GM12875 (cell line): ENCODE measurements around the gene KNSTRN.

Experiments used
- H3K4me3 ChIP-seq: one replicate; pipeline ENCODE4 v1.5.1; 2011; ENCODE audit warnings: low read depth, low read length, control low read depth
- TF ChIP-seq, protein P1 (sequence below): IDR thresholded peaks from 2 replicates; pipeline ENCODE4 v1.5.1; 2011; ENCODE audit warnings: low read depth, mild to moderate bottlenecking, control low read depth, inconsistent platforms, low read length, moderate library complexity, borderline replicate concordance; ENCODE audit not compliant: insufficient read depth

The KNSTRN gene

DNA sequence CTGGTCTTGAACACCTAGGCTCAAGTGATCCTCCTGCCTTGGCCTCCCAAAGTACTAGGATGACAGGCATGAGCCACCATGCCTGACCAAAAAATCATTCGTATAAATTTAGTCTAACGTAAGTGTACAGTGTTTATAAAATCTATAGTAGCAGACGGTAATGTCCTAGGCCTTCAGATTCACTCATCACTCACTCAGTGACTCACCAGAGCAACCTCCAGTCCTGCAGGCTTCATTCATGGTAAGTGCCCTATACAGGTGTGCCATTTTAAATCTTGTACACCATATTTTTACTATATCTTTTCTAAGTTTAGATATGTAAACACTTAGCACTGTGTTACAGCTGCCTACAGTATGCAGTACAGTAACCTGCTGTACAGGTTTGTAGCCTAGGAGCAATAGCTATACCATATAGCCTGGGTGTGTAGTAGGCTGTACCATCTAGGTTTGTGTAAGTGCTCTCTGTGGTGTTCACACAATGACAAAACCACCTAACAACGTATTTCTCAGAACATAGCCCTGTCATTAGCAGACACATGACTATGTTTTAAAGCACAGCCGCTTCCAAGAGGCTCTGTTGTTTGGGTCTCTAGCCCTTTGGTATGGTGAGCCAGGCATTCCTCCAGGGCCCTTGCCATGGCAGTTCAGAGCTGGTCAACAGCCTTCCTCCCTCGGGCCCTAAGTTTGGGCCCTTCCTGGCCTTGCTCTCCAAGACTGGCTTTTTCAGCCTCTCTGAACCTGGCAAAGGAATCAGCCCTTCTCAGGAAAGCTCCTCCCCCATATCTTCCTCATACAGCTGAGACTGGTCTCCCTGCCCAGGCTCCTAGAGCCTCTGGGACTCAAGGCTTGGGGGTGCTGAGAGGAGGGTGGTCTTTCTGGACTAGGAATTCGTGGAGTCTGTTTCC is 39.9 kb upstream of the KNSTRN start:
- TF ChIP-seq, protein P1, sequence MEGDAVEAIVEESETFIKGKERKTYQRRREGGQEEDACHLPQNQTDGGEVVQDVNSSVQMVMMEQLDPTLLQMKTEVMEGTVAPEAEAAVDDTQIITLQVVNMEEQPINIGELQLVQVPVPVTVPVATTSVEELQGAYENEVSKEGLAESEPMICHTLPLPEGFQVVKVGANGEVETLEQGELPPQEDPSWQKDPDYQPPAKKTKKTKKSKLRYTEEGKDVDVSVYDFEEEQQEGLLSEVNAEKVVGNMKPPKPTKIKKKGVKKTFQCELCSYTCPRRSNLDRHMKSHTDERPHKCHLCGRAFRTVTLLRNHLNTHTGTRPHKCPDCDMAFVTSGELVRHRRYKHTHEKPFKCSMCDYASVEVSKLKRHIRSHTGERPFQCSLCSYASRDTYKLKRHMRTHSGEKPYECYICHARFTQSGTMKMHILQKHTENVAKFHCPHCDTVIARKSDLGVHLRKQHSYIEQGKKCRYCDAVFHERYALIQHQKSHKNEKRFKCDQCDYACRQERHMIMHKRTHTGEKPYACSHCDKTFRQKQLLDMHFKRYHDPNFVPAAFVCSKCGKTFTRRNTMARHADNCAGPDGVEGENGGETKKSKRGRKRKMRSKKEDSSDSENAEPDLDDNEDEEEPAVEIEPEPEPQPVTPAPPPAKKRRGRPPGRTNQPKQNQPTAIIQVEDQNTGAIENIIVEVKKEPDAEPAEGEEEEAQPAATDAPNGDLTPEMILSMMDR = no peak
- H3K4me3 ChIP-seq = no peak overlapping the region

DNA sequence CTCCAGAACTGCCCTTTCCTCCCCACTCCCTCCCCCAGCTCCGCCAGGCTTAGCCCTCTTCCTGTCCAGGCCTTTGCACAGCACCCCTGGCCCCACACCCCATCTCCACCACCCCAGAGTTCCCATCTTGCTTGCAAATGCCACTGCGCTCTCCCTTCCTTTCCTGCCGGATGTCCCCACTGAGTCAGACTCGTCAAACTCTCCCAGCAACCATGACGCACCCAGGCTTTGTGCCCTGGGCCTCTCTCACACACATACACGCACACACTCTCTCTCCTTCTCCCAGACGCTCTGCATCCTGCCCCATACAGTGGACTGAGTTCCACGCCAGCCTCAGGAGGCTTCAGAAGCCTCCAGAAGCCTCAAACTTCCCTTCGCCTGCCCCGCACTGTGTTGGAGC is 39.0 kb upstream of the KNSTRN start:
- no peak overlapping the region for H3K4me3 ChIP-seq
- TF ChIP-seq, protein P1 = no peak

DNA sequence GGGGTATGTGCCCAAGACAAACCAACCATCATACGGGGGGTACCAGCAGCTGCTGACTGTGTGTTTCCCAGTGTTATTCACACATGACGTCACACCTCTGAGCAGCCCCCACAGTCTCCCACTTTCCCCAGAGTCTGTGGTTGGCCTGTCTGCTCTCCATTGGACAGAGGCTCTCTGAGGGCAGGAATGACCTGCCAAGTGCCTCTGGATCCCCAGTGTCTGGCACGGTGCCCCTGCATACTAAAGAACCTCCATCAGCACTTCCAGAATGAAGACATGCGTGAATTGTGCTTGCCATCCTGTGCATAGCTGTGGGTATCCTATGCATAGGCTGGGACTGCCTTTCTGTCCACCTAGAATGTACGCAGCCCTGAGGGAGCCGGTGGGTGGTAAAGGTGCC is 38.3 kb upstream of the KNSTRN start:
- no peak overlapping the region for H3K4me3 ChIP-seq
- TF ChIP-seq, protein P1 = no peak

DNA sequence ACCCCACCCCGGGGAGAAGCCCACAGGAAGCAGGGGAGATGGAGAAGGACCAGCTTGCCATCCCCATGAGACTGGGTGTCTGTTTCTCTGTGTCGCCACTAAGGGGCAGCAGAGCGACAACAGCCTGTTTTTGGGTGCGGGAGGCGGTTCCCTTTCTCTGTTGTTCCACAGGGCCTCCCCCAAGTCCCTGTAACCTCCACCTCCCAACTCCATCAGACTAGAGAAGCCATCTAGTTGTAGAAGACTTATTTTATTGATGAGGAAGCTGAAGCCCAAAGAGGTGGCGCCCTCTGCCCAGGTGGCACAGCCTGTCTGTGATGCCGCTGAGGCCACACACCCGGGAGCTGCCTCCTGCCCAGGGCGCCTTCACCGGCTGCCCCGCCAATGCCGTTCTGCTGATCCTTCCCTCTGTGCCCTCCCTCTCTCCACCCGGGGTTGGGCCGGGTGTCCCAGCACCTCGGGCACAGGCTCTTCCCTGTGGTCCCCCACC is 37.8 kb upstream of the KNSTRN start:
- TF ChIP-seq, protein P1 = peak; percentile 84
- H3K4me3 ChIP-seq = no peak overlapping the region

DNA sequence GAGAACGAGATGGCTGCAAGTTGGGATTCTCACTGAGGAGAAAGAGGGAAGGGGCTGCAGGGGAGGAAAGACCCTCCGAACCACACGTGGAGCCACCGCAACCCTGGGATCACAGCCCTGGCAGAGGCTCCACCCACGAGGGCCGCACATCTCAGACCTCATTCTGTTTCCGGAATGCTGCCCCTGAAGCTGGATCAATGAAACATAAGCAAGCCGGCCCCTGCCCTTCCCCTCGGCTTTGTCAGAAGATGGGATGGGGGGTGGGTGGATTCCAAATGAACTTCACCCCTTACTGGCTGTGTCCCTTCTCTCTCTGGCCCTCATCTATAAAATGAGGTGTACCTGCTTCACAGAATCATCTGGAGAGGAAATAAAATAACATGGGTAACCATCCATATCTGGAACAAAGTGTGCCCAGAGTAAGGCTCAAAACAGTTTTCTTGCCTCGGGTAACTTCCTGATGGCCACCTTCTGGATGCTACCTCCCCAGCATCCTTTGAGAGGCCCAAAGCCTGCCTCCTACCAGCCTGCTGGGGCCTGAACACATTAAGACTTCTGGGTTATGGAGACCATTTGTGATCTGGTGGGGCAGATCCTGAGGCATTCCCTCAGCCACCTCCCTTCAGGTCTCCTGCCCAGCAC is 37.2 kb upstream of the KNSTRN start:
- no peak overlapping the region for H3K4me3 ChIP-seq
- TF ChIP-seq, protein P1 = no peak

DNA sequence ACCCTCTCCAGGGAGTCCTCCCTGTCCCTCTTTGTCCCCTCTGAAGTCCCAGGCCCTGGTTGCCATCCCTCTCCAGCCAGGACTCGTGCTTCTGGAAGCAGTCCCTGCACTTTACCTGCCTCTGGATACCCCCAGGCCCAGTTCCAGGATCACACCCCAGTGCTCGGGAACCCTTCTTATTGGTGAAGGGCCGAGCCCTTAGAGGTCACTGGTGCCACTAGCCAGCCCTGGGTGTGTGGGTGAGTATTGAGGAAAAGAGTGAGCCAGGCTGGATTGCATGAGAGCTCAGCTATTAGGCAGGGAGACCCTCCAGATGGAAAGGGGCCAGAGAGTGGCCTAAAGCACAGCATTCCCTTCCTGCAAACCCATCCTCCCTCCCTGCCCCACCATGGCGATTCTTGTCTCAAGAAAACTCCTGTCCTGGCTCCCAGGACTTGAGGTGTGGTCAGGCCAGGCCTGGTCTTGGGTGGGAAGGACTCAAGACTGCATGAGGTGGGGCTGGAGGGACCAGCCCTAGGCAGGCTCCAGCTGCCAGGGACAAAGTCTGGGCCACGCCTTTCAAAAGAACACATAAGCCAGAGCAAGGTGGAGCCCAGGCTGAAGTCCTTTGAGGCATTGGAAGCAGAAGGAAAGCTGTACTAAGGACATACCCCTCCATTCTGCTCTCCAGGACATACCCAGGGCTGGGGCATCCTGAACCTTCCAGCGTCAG is 36.5 kb upstream of the KNSTRN start:
- TF ChIP-seq, protein P1 = no peak
- H3K4me3 ChIP-seq = no peak overlapping the region
